Non-pigmented ciliary epithelial cell (primary cell): ENCODE measurements around the gene TMEM150A.
"Not testable (repeated sequence)": the region's sequence is repeated elsewhere in the genome, so short reads cannot be mapped to it uniquely, and the experiment has no call there.

ENCODE experiments used
- DNase-seq: peaks from one replicate; pipeline ENCODE4 v3.0.0-alpha.2; 2010; ENCODE audit warnings: low read depth

Gene TMEM150A

GRCh38 chr2:85611705-85612587, 9.4 kb upstream of the TMEM150A start, which contains the start of gene C2orf68:
Gene C2orf68, minus strand, starts transcription at chr2:85612066. Its CDS starts 82 bp downstream, at chr2:85611984.
- no peak for DNase-seq

- DNase-seq: no peak
These were observed 8.8 kb upstream of the TMEM150A start for GRCh38 chr2:85611217-85611704.

DNA sequence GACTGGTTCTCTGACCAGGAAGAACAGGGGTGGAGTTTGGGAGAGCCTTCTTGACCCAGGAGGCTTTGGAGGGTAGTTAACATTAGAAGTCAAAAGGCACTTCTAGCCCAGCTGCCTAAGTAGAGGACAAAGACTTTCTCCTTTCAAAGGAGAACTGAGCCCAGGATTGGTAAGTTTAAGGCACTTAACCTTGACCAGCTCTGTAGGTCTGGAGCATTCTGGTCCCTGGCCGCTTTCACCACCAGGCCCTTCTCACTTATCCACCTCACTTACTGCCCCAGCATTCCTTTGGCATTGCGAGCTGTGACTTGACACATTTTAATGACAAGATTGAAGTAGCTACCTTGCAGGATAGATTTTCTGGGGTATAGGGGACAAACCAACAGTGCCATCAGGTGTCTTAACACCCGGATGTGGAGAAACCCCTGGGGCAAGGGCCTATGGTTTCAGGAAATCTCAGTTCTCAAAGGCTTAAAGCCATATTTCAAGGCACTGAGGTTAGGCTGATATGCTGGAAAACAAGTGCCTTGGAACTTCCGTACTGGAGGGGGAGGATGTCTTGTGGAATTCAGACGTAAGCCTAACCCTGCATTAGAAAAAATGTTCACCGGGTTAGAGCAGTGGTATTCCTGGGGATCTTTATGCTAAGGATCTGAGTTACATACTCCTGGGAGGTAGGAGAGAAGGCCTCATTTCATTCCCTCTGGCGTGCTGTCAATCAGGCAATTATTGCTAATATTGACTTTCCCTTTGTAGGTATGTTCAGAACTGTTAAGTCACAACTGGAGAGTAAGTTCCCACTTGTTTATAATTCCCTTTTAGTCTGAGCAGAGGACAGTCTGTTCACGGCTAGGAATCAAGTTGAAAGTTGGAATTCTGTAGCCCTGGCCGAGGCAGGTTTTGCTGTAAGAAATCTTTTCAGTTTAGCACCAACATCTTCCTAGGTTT, 5.0 kb upstream of the TMEM150A start:
- DNase-seq: no peak

GRCh38 chr2:85606116-85606455, 3.6 kb upstream of the TMEM150A start:
- DNase-seq: no peak

GRCh38 chr2:85605406-85606115, 3.1 kb upstream of the TMEM150A start:
- peak; percentile 84 for DNase-seq

DNA sequence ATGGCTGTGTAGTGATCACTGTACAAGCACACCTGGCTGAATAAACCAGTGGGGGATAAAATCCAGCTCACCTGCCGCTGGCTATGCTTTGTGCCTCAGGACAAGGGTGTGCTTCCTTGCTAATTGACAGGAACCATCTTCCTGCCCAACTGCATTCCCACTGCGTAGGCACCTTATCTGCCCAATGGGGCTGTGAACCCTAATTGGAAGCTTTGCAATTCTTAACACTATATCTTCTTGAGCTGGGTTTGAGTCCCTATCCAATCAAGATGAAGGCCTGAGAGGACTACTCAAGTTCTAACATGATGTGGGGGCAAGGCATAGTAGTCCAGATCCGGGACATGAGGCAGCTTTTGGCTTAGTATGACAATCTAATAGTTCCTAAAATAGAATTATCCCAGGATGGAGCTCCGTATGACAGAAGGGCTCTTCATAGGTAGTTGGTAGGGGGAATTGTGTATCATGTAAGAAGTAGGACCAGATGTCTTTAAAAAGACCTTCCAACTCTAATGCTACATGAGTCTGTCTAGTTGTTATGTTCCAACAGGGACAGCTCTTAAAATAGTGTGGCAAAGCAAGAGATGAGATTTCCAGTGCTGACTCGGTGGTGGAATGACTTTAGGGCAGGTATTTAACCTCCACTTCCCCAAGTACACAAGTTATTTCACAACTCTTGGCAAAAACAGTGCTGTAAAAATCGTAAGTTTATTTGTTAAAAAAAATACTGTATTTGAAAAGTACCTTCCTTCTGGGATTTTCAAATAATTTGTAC, 2.3 kb upstream of the TMEM150A start:
- no peak for DNase-seq

- not testable (repeated sequence) for DNase-seq
These were observed 1.6 kb upstream of the TMEM150A start for GRCh38 chr2:85604133-85604444.

GRCh38 chr2:85601771-85602475, 575 bp downstream of the TMEM150A start:
- no peak for DNase-seq

GRCh38 chr2:85600951-85601770, 1.3 kb downstream of the TMEM150A start:
- DNase-seq: no peak

GRCh38 chr2:85600235-85600575, 2.3 kb downstream of the TMEM150A start:
- no peak for DNase-seq

GRCh38 chr2:85599468-85600234, 2.8 kb downstream of the TMEM150A start:
- DNase-seq: no peak

DNA sequence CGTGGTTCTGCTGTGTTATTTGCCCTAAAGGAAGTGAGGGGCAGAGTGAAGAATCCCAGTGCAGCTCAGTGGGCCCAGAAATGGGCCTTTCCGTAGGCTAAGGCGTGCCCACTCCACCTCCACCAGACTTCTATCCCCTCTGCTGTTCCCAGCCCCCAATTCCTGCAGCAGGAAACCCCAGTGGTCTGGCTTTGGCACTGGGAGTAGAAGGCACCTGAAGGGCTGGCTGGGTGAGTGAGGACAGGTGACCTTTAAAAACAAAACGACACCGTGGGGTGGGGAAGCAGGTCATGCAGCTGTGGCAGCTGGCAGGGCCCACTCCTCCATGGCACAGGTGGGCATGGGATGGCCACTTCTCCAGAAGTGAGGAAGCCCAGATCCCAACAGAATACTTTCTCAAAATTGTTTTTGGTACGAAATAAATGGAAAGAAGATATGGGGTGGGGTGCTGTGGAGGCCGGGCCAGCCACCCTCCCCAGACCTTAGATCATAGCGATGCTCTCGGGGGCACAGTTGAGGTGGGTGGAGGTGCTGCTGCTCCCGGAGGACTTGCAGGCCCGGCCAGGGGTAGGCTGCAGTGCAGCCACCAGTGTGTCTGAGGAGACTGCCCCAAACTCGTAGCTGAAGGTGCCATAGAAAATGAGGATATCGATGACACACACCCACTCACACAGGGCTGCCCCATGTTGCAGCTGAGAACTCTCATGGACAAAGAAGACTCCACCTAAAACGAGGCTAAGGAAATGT, 3.7 kb downstream of the TMEM150A start:
- DNase-seq: no peak

DNA sequence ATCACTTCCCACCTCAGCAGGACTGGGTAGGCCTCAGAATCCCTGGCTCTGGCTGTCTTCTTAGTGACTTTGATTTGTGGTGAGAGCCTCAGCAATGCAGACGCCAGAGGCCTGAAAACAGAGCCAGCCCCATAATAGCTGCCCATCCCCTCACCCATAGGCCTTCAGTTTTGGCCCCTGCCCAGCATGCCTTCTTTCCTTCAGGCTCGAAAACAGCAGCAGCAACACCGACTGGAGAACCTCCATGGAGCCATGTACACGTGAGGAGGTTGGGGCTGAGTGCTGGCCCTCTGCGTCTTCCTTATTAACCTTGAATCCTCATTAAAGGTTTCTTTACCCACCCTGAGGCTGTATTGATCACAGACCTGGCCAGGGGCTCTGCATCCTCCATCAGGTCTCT, 5.3 kb downstream of the TMEM150A start:
- no peak for DNase-seq

DNA sequence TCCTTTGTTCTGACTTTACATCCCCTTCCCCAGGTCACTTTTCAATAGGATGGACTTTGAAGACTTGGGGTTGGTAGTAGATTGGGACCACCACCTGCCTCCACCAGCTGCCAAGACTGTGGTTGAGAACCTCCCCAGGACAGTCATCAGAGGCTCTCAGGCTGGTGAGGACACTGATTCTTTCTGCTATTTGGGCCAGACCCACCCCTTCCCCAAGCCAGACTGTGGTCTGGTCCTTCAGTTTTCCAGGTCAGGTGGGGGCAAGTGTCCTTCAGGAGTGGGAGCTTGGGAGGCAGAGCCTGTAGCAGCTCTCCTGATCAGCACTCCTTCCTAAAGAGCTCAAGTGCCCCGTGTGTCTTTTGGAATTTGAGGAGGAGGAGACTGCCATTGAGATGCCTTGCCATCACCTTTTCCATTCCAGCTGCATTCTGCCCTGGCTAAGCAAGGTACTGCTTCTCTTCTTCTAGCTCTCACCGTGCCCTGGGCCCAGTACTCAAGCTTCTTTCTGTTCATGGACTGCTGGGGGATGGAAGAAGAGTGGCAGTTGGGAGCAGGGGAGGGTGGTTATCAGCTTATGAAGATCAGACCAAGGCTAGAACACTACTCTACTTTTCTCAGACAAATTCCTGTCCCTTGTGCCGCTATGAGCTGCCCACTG, 5.9 kb downstream of the TMEM150A start:
- DNase-seq: no peak

DNA sequence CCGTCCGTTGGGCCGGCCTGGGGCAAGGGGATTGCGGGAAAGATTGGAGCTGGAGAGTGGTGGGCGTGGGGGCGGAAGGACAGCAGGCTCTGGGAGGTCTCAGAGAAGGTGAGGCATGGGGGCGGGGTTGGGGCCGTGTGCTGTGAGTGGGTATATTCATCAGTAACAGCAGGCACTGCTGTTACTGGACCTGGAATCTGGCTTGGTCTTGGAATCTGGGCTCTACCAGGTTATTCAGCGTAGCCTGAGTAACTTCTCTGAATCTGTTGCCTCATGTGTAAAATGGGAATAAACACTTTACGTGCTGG, 6.5 kb downstream of the TMEM150A start:
- DNase-seq: no peak

- peak; percentile 98 for DNase-seq
These were observed 7.0 kb downstream of the TMEM150A start, which contains the start of gene RNF181 for GRCh38 chr2:85595301-85596025. Gene RNF181, plus strand, starts transcription at chr2:85595745. Its CDS starts 19 bp downstream, at chr2:85595764.

DNA sequence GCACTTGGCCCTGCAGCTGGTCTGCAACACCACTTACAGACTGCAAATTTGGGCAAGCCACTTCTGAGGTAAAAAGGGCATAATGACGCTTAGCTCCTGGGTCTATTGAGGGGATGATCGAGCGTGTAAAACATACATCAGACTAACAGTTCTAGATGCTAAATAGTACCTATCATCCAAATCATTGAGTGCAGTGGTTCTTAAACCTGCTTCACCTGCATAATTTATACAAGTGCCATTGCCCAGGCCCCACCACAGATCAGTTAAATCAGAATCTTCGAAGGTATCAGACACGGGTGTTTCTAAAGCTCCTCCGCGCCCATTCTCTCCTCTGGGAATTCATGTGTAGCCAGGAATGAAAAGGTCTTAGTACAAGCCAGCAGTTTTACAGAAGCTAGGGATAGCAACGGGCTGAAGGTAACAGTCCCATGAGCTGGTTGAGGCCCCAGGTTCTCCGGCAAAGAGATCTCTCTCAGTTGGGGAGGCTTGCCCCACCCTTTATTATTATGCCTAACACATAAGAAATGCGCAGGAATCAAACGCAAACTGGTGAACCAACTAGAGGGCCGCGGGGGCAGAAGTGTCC, 7.7 kb downstream of the TMEM150A start:
- DNase-seq: no peak
